Skin epidermis (tissue), 12 donors: ENCODE results near the gene BTBD2.
"Not testable (repeated sequence)": the region's sequence is repeated elsewhere in the genome, so short reads cannot be mapped to it uniquely, and the experiment has no call there.

Experiments
- H3K27ac ChIP-seq, 21 experiments: fragments of 200-600 bp; sonication (generic) in 11 of 21; one replicate each; pipeline ENCODE4 v1.5.0; 2020; ENCODE audit warnings: mild to moderate bottlenecking in 3 of 21, inconsistent platforms in 2 of 21, moderate library complexity in 2 of 21
- H3K4me3 ChIP-seq, 7 experiments: fragments of 200-600 bp; sonication (generic) in 2 of 7; one replicate each; pipeline ENCODE4 v1.5.0; 2020; ENCODE audit warnings: inconsistent platforms in 2 of 7, mild to moderate bottlenecking in 2 of 7, moderate library complexity in 1 of 7

BTBD2 gene

GRCh38 chr19:1991018-1991913 is 24.2 kb downstream of the BTBD2 start:
- Histone ChIP-seq H3K4me3 (no peak overlapping the region), H3K27ac (no peak overlapping the region)

- H3K27ac ChIP-seq, result no peak overlapping the region
- no peak overlapping the region for H3K4me3 ChIP-seq
Observed at GRCh38 chr19:1990230-1991017, 25.1 kb downstream of the BTBD2 start.

GRCh38 chr19:1989513-1990229 is 25.8 kb downstream of the BTBD2 start:
- no peak overlapping the region for H3K27ac ChIP-seq
- H3K4me3 ChIP-seq, result no peak overlapping the region

- H3K4me3 ChIP-seq, H3K27ac ChIP-seq: not testable (repeated sequence)
Observed at GRCh38 chr19:1988464-1988863, 27.1 kb downstream of the BTBD2 start.

- H3K4me3 ChIP-seq, result no peak overlapping the region
- no peak overlapping the region for H3K27ac ChIP-seq
Observed at GRCh38 chr19:1987197-1988187, 28.0 kb downstream of the BTBD2 start.

- H3K4me3 ChIP-seq, result no peak overlapping the region
Observed at GRCh38 chr19:1986357-1987162, 29.0 kb downstream of the BTBD2 start.

GRCh38 chr19:1985588-1986356 is 29.7 kb downstream of the BTBD2 start:
- H3K27ac ChIP-seq, result no peak overlapping the region
- H3K4me3 ChIP-seq, result no peak overlapping the region

More at GRCh38 chr19:1986357-1987162, 29.0 kb downstream of the BTBD2 start:
- no peak overlapping the region for H3K27ac ChIP-seq

GRCh38 chr19:1984357-1984756 is 31.2 kb downstream of the BTBD2 start:
- no peak overlapping the region for H3K27ac ChIP-seq
- H3K4me3 ChIP-seq, result no peak overlapping the region

- H3K27ac ChIP-seq, result no peak overlapping the region
- no peak overlapping the region for H3K4me3 ChIP-seq
Observed at GRCh38 chr19:1981253-1981652, 34.3 kb downstream of the BTBD2 start.

- Histone ChIP-seq H3K4me3 (no peak overlapping the region), H3K27ac (no peak overlapping the region)
Observed at GRCh38 chr19:1980809-1981181, 34.7 kb downstream of the BTBD2 start.

- no peak overlapping the region for H3K27ac ChIP-seq
- no peak overlapping the region for H3K4me3 ChIP-seq
Observed at GRCh38 chr19:1980091-1980808, 35.3 kb downstream of the BTBD2 start.

- no peak overlapping the region for H3K27ac ChIP-seq
- no peak overlapping the region for H3K4me3 ChIP-seq
Observed at GRCh38 chr19:1979642-1980041, 35.9 kb downstream of the BTBD2 start.

- H3K4me3 ChIP-seq, result no peak overlapping the region
- no peak overlapping the region for H3K27ac ChIP-seq
Observed at GRCh38 chr19:1979017-1979416, 36.5 kb downstream of the BTBD2 start.

- no peak overlapping the region for H3K4me3 ChIP-seq
- H3K27ac ChIP-seq, result peak overlapping the region in 7 of 21 experiments; percentile 5 to 55 (median 26)
Observed at GRCh38 chr19:1978346-1978894, 37.1 kb downstream of the BTBD2 start.

- Histone ChIP-seq H3K4me3 (no peak overlapping the region), H3K27ac (no peak overlapping the region)
Observed at GRCh38 chr19:1977120-1977519, 38.4 kb downstream of the BTBD2 start.

- Histone ChIP-seq H3K27ac (no peak overlapping the region), H3K4me3 (no peak overlapping the region)
Observed at GRCh38 chr19:1975162-1975480, 40.4 kb downstream of the BTBD2 start.
